GM06990 (cell line): ENCODE data around the gene GJD3.
A peak's percentile ranks its signal among the peaks of the same experiment; 100 is the strongest.

Source experiments
- DNase-seq: peaks from one replicate; pipeline ENCODE4 v3.0.0-alpha.2; 2011; ENCODE audit not compliant: insufficient read length; ENCODE audit errors: extremely low read depth
- H3K27me3 ChIP-seq: replicated peaks from 2 replicates; pipeline ENCODE4 v1.6.0; 2011; ENCODE audit warnings: low read length; ENCODE audit not compliant: control insufficient read depth, insufficient read depth
- H3K36me3 ChIP-seq: 2 replicates; pipeline ENCODE4 v1.5.1; 2011; ENCODE audit warnings: low read length; ENCODE audit not compliant: control insufficient read depth, insufficient read depth
- H3K4me3 ChIP-seq: replicated peaks from 2 replicates; pipeline ENCODE4 v1.5.1; 2011; ENCODE audit warnings: low read depth, mild to moderate bottlenecking, control low read depth, low read length
- CTCF ChIP-seq: IDR thresholded peaks from 2 replicates; pipeline ENCODE4 v1.5.1; 2011; ENCODE audit warnings: low read length, control low read depth, mild to moderate bottlenecking, inconsistent platforms; ENCODE audit not compliant: insufficient read depth, poor library complexity, severe bottlenecking

GJD3 gene

GRCh38 chr17:40355123-40355803, 9.3 kb downstream of the GJD3 start:
- H3K36me3 ChIP-seq = peaks cover 32% of the 10 kb centered on the region
- peak; percentile 93 for TF ChIP-seq CTCF
- H3K4me3 ChIP-seq = no peak overlapping the region
- no peaks in the 10 kb centered on the region; the same call in 1 of the 2 replicates for H3K27me3 ChIP-seq
- DNase-seq = peak; percentile 80

GRCh38 chr17:40354221-40355122, 10.1 kb downstream of the GJD3 start:
- Histone ChIP-seq H3K27me3 (no peaks in the 10 kb centered on the region), H3K36me3 (peaks cover 38% of the 10 kb centered on the region), H3K4me3 (no peak overlapping the region)
- no peak for TF ChIP-seq CTCF
- DNase-seq = no peak

- no peak for DNase-seq
- no peaks in the 10 kb centered on the region for H3K27me3 ChIP-seq
- H3K4me3 ChIP-seq = no peak overlapping the region
- H3K36me3 ChIP-seq = peaks cover 50% of the 10 kb centered on the region
- no peak for TF ChIP-seq CTCF
Observed at GRCh38 chr17:40352779-40353394, 11.7 kb downstream of the GJD3 start.

- Histone ChIP-seq H3K4me3 (no peak overlapping the region), H3K36me3 (peaks cover 50% of the 10 kb centered on the region), H3K27me3 (no peaks in the 10 kb centered on the region)
- no peak for DNase-seq
- TF ChIP-seq CTCF = no peak
Observed at GRCh38 chr17:40352237-40352778, 12.2 kb downstream of the GJD3 start.

GRCh38 chr17:40351359-40352236, 12.9 kb downstream of the GJD3 start:
- Histone ChIP-seq H3K27me3 (no peaks in the 10 kb centered on the region), H3K36me3 (peaks cover 50% of the 10 kb centered on the region), H3K4me3 (no peak overlapping the region)
- no peak for TF ChIP-seq CTCF
- DNase-seq = no peak
